ENCODE results near the gene RIN2.
A peak's percentile ranks its signal among the peaks of the same experiment; 100 is the strongest.

RIN2 gene

GRCh38 chr20:19758133-19758500 is at the start of gene RIN2:
Gene RIN2, plus strand, starts transcription at chr20:19758258. Its CDS starts 131,344 bp downstream, at chr20:19889602.
- H3K27me3 ChIP-seq (ENCODE audit: low read depth, low read length) = no peaks in the 10 kb centered on the region
- H3K4me1 ChIP-seq (ENCODE audit: control insufficient read depth in 1 of 2, insufficient read depth in 2 of 2, low read length in 2 of 2) = peaks cover 10 to 20% of the 10 kb centered on the region in 2 donors
- no peaks in the 10 kb centered on the region for H3K9me3 ChIP-seq (ENCODE audit: control insufficient read depth in 1 of 2, low read length in 2 of 2)
- H3K27ac ChIP-seq (ENCODE audit: low read length) = peak within 1 kb of the TSS; percentile 94
- H3K4me3 ChIP-seq (ENCODE audit: low read depth in 1 of 2, low read length in 2 of 2) = peak within 1 kb of the TSS; percentile 79 to 94
- H3K36me3 ChIP-seq (ENCODE audit: control insufficient read depth in 1 of 2, insufficient read depth in 2 of 2, low read length in 2 of 2) = peaks cover 0 to 12% of the 10 kb centered on the region in 2 donors

GRCh38 chr20:19709635-19710335 is 48.3 kb upstream of the RIN2 start:
- Histone ChIP-seq H3K27me3 (ENCODE audit: low read depth, low read length) (no peaks in the 10 kb centered on the region), H3K4me1 (ENCODE audit: control insufficient read depth in 1 of 2, insufficient read depth in 2 of 2, low read length in 2 of 2) (peaks cover 4 to 14% of the 10 kb centered on the region in 2 donors), H3K27ac (ENCODE audit: low read length) (no peak overlapping the region), H3K4me3 (ENCODE audit: low read depth in 1 of 2, low read length in 2 of 2) (no peak overlapping the region), H3K9me3 (ENCODE audit: control insufficient read depth in 1 of 2, low read length in 2 of 2) (no peaks in the 10 kb centered on the region), H3K36me3 (ENCODE audit: control insufficient read depth in 1 of 2, insufficient read depth in 2 of 2, low read length in 2 of 2) (no peaks in the 10 kb centered on the region)

GRCh38 chr20:19710336-19711120 is 47.5 kb upstream of the RIN2 start:
- Histone ChIP-seq H3K4me1 (ENCODE audit: control insufficient read depth in 1 of 2, insufficient read depth in 2 of 2, low read length in 2 of 2) (peaks cover 4 to 14% of the 10 kb centered on the region in 2 donors), H3K27ac (ENCODE audit: low read length) (no peak overlapping the region), H3K9me3 (ENCODE audit: control insufficient read depth in 1 of 2, low read length in 2 of 2) (no peaks in the 10 kb centered on the region), H3K36me3 (ENCODE audit: control insufficient read depth in 1 of 2, insufficient read depth in 2 of 2, low read length in 2 of 2) (no peaks in the 10 kb centered on the region), H3K4me3 (ENCODE audit: low read depth in 1 of 2, low read length in 2 of 2) (no peak overlapping the region), H3K27me3 (ENCODE audit: low read depth, low read length) (no peaks in the 10 kb centered on the region)

- Histone ChIP-seq H3K27ac (ENCODE audit: low read length) (no peak overlapping the region), H3K4me1 (ENCODE audit: control insufficient read depth in 1 of 2, insufficient read depth in 2 of 2, low read length in 2 of 2) (peaks cover 4 to 14% of the 10 kb centered on the region in 2 donors), H3K27me3 (ENCODE audit: low read depth, low read length) (no peaks in the 10 kb centered on the region), H3K9me3 (ENCODE audit: control insufficient read depth in 1 of 2, low read length in 2 of 2) (no peaks in the 10 kb centered on the region), H3K4me3 (ENCODE audit: low read depth in 1 of 2, low read length in 2 of 2) (no peak overlapping the region), H3K36me3 (ENCODE audit: control insufficient read depth in 1 of 2, insufficient read depth in 2 of 2, low read length in 2 of 2) (no peaks in the 10 kb centered on the region)
Measured at GRCh38 chr20:19711126-19711525, 46.9 kb upstream of the RIN2 start.

- H3K4me3 ChIP-seq (ENCODE audit: low read depth in 1 of 2, low read length in 2 of 2) = no peak overlapping the region
- no peaks in the 10 kb centered on the region for H3K27me3 ChIP-seq (ENCODE audit: low read depth, low read length)
- peaks cover 4 to 14% of the 10 kb centered on the region in 2 donors for H3K4me1 ChIP-seq (ENCODE audit: control insufficient read depth in 1 of 2, insufficient read depth in 2 of 2, low read length in 2 of 2)
- H3K27ac ChIP-seq (ENCODE audit: low read length) = no peak overlapping the region
- no peaks in the 10 kb centered on the region for H3K9me3 ChIP-seq (ENCODE audit: control insufficient read depth in 1 of 2, low read length in 2 of 2)
- H3K36me3 ChIP-seq (ENCODE audit: control insufficient read depth in 1 of 2, insufficient read depth in 2 of 2, low read length in 2 of 2) = no peaks in the 10 kb centered on the region
Measured at GRCh38 chr20:19712721-19713260, 45.3 kb upstream of the RIN2 start.

- Histone ChIP-seq H3K4me3 (ENCODE audit: low read depth in 1 of 2, low read length in 2 of 2) (no peak overlapping the region), H3K4me1 (ENCODE audit: control insufficient read depth in 1 of 2, insufficient read depth in 2 of 2, low read length in 2 of 2) (peaks cover 4 to 14% of the 10 kb centered on the region in 2 donors), H3K36me3 (ENCODE audit: control insufficient read depth in 1 of 2, insufficient read depth in 2 of 2, low read length in 2 of 2) (no peaks in the 10 kb centered on the region), H3K9me3 (ENCODE audit: control insufficient read depth in 1 of 2, low read length in 2 of 2) (no peaks in the 10 kb centered on the region), H3K27me3 (ENCODE audit: low read depth, low read length) (no peaks in the 10 kb centered on the region), H3K27ac (ENCODE audit: low read length) (no peak overlapping the region)
Measured at GRCh38 chr20:19713822-19714578, 44.1 kb upstream of the RIN2 start.

- no peaks in the 10 kb centered on the region for H3K36me3 ChIP-seq (ENCODE audit: control insufficient read depth in 1 of 2, insufficient read depth in 2 of 2, low read length in 2 of 2)
- H3K27ac ChIP-seq (ENCODE audit: low read length) = no peak overlapping the region
- H3K4me3 ChIP-seq (ENCODE audit: low read depth in 1 of 2, low read length in 2 of 2) = no peak overlapping the region
- H3K27me3 ChIP-seq (ENCODE audit: low read depth, low read length) = no peaks in the 10 kb centered on the region
- no peaks in the 10 kb centered on the region for H3K9me3 ChIP-seq (ENCODE audit: control insufficient read depth in 1 of 2, low read length in 2 of 2)
- peaks cover 4 to 14% of the 10 kb centered on the region in 2 donors for H3K4me1 ChIP-seq (ENCODE audit: control insufficient read depth in 1 of 2, insufficient read depth in 2 of 2, low read length in 2 of 2)
Measured at GRCh38 chr20:19714579-19714840, 43.5 kb upstream of the RIN2 start.

- Histone ChIP-seq H3K4me3 (ENCODE audit: low read depth in 1 of 2, low read length in 2 of 2) (no peak overlapping the region), H3K4me1 (ENCODE audit: control insufficient read depth in 1 of 2, insufficient read depth in 2 of 2, low read length in 2 of 2) (peaks cover under 1 to 6% of the 10 kb centered on the region in 2 donors)
Measured at GRCh38 chr20:19715986-19716385, 42.1 kb upstream of the RIN2 start.

GRCh38 chr20:19718880-19719279 is 39.2 kb upstream of the RIN2 start:
- Histone ChIP-seq H3K27me3 (ENCODE audit: low read depth, low read length) (no peaks in the 10 kb centered on the region), H3K36me3 (ENCODE audit: control insufficient read depth in 1 of 2, insufficient read depth in 2 of 2, low read length in 2 of 2) (no peaks in the 10 kb centered on the region)

More at GRCh38 chr20:19715986-19716385, 42.1 kb upstream of the RIN2 start:
- Histone ChIP-seq H3K36me3 (ENCODE audit: control insufficient read depth in 1 of 2, insufficient read depth in 2 of 2, low read length in 2 of 2) (no peaks in the 10 kb centered on the region), H3K27me3 (ENCODE audit: low read depth, low read length) (no peaks in the 10 kb centered on the region), H3K9me3 (ENCODE audit: control insufficient read depth in 1 of 2, low read length in 2 of 2) (no peaks in the 10 kb centered on the region), H3K27ac (ENCODE audit: low read length) (no peak overlapping the region)

GRCh38 chr20:19720991-19721390 is 37.1 kb upstream of the RIN2 start:
- no peak overlapping the region for H3K27ac ChIP-seq (ENCODE audit: low read length)
- H3K27me3 ChIP-seq (ENCODE audit: low read depth, low read length) = no peaks in the 10 kb centered on the region
- no peaks in the 10 kb centered on the region for H3K36me3 ChIP-seq (ENCODE audit: control insufficient read depth in 1 of 2, insufficient read depth in 2 of 2, low read length in 2 of 2)
- no peaks in the 10 kb centered on the region for H3K4me1 ChIP-seq (ENCODE audit: control insufficient read depth in 1 of 2, insufficient read depth in 2 of 2, low read length in 2 of 2)
- no peak overlapping the region for H3K4me3 ChIP-seq (ENCODE audit: low read depth in 1 of 2, low read length in 2 of 2)
- no peaks in the 10 kb centered on the region for H3K9me3 ChIP-seq (ENCODE audit: control insufficient read depth in 1 of 2, low read length in 2 of 2)

More at GRCh38 chr20:19718880-19719279, 39.2 kb upstream of the RIN2 start:
- H3K4me3 ChIP-seq (ENCODE audit: low read depth in 1 of 2, low read length in 2 of 2) = no peak overlapping the region
- no peaks in the 10 kb centered on the region for H3K4me1 ChIP-seq (ENCODE audit: control insufficient read depth in 1 of 2, insufficient read depth in 2 of 2, low read length in 2 of 2)
- no peaks in the 10 kb centered on the region for H3K9me3 ChIP-seq (ENCODE audit: control insufficient read depth in 1 of 2, low read length in 2 of 2)
- no peak overlapping the region for H3K27ac ChIP-seq (ENCODE audit: low read length)

GRCh38 chr20:19723051-19723450 is 35.0 kb upstream of the RIN2 start:
- H3K27me3 ChIP-seq (ENCODE audit: low read depth, low read length) = no peaks in the 10 kb centered on the region
- H3K36me3 ChIP-seq (ENCODE audit: control insufficient read depth in 1 of 2, insufficient read depth in 2 of 2, low read length in 2 of 2) = no peaks in the 10 kb centered on the region
- no peak overlapping the region for H3K4me3 ChIP-seq (ENCODE audit: low read depth in 1 of 2, low read length in 2 of 2)
- peaks cover 0 to 3% of the 10 kb centered on the region in 2 donors for H3K4me1 ChIP-seq (ENCODE audit: control insufficient read depth in 1 of 2, insufficient read depth in 2 of 2, low read length in 2 of 2)
- no peak overlapping the region for H3K27ac ChIP-seq (ENCODE audit: low read length)
- no peaks in the 10 kb centered on the region for H3K9me3 ChIP-seq (ENCODE audit: control insufficient read depth in 1 of 2, low read length in 2 of 2)
